Erythroblast (primary cell): Measurements from ENCODE around the gene ANKRD44.

Experiments
- GATA1 ChIP-seq: IDR thresholded peaks from 2 replicates; pipeline ENCODE4 v1.6.1; 2011; ENCODE audit warnings: low read depth, mild to moderate bottlenecking, control low read depth, low read length, moderate library complexity
- POLR2A ChIP-seq: IDR thresholded peaks from 2 replicates; pipeline ENCODE4 v1.6.1; 2011; ENCODE audit warnings: mild to moderate bottlenecking, low read length

GRCh38 chr2:197294260-197294659, 16.3 kb downstream of the ANKRD44 start:
- no peak for TF ChIP-seq POLR2A
- TF ChIP-seq GATA1, result no peak
